GM13976 (cell line): ENCODE results near the gene BRD7.

Source experiments
- DNase-seq: peaks from one replicate; pipeline ENCODE4 v3.0.0; 2012; ENCODE audit warnings: low spot score
- in situ Hi-C: fragments of 300-500 bp; cut with MboI; formaldehyde crosslinking; loops from one replicate; pipeline ENCODE4 v1.12.0; 2022; ENCODE audit warnings: low sequenced_read_pairs, mixed read lengths, inconsistent platforms; ENCODE audit not compliant: unreplicated experiment
- TF ChIP-seq, protein P1 (sequence below): IDR thresholded peaks from 2 replicates; pipeline ENCODE4 v1.5.1; 2012; ENCODE audit warnings: borderline replicate concordance, mild to moderate bottlenecking; ENCODE audit not compliant: insufficient read depth; ENCODE audit errors: extremely low read depth, missing control alignments, control extremely low read depth

Gene BRD7

DNA sequence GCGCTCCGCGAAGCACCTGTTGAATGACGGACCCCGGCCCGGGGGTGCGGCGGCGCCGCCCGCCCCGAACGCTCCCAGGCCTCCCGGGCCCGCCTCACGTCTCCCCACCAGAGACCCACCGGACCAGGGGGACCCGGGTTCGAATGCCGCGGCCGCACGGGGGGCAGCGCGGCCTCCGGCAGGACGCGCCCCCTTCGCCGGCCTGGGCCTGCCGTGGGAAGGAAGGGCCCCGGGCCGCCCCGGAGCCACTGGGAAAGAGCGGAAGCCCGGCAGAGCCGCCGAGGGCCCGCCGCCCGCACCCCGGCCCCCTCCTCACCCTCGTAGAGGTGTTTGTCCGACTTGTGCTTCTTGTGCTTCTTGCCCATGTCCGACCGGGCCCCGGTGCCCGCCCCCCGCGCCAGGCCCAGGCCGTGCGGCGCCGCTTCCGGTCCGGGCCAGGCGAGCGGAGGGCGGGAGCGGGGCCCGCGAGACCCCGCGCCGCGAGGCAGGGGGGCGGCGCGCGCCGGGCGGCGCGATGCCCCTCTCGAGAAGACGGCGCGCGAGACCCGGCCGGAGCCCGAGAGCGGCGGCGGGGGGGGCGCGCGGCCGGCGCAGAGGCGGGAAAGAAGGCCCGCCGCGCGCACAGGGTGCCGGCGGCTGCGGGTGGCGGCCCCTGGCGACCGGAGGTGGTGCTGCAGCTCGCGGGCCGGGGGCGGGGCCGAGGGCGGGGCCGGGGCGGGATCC, at the start of gene BRD7:
BRD7 (minus strand) TSS at position 579 of the 723 bp plus-strand sequence; CDS start at position 365, 214 bp downstream.
- peak; percentile 94 for DNase-seq
- TF ChIP-seq, protein P1, sequence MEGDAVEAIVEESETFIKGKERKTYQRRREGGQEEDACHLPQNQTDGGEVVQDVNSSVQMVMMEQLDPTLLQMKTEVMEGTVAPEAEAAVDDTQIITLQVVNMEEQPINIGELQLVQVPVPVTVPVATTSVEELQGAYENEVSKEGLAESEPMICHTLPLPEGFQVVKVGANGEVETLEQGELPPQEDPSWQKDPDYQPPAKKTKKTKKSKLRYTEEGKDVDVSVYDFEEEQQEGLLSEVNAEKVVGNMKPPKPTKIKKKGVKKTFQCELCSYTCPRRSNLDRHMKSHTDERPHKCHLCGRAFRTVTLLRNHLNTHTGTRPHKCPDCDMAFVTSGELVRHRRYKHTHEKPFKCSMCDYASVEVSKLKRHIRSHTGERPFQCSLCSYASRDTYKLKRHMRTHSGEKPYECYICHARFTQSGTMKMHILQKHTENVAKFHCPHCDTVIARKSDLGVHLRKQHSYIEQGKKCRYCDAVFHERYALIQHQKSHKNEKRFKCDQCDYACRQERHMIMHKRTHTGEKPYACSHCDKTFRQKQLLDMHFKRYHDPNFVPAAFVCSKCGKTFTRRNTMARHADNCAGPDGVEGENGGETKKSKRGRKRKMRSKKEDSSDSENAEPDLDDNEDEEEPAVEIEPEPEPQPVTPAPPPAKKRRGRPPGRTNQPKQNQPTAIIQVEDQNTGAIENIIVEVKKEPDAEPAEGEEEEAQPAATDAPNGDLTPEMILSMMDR: peak; percentile 81
- in situ Hi-C loops: no loop called here

DNA sequence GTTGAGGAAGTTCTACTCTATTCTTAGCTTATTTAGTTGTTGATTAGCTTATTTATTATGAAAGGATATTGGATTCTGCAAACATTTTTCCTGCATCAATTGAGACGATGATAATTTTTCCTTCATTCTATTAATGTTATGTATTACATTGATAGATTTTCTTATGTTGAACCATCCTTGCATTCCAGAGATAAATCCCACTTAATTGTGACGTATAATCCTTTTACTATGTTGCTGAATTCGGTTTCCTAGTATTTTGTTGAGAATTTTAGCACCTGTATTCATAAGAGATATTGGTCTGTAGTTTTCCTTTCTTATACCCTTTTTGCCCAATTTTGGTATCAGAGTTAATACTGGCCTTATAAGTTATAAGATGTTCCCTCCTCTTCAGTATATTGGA, 47.6 kb upstream of the BRD7 start:
- DNase-seq: no peak
- in situ Hi-C loops: no loop called here
- TF ChIP-seq, protein P1: no peak

DNA sequence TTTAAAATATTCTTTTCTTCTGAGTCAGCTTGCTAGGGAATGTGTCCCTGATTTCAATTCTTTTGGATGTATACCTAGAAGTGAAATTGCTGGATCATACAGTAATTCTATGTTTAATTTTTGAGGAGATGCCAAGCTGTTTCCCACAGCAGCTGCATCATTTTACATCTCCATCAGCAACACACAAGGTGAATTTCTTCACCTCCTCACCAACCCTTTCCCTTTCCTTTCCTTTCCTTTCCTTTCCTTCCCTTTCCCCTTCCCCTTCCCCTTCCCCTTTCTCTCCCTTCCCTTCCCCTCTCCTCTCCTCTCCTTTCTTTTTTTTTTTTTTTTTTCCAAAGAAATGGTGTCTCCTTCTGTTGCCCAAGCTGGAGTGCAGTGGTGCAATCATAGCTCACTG, 45.4 kb upstream of the BRD7 start:
- DNase-seq: no peak
- in situ Hi-C loops: no loop called here
- TF ChIP-seq, protein P1: no peak

DNA sequence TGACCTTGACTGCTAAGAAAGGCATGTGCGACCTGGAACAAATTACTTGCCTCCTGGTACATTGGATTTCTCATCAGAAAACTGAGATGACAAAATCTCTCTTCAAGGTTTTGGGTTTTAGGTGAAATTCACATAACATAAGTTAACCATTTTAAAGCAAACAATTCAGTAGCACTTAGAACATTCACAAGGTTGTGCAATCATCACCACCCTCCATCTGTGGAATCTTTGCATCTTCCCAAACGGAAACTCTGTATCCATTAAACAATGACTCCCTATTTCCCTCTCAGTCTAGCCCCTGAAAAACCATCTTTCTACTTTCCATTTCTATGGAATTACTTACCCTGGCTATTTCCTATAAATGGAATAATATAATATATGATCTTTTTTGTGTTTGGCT, 42.2 kb upstream of the BRD7 start:
- no peak for DNase-seq
- TF ChIP-seq, protein P1: no peak
- in situ Hi-C loops: no loop called here

DNA sequence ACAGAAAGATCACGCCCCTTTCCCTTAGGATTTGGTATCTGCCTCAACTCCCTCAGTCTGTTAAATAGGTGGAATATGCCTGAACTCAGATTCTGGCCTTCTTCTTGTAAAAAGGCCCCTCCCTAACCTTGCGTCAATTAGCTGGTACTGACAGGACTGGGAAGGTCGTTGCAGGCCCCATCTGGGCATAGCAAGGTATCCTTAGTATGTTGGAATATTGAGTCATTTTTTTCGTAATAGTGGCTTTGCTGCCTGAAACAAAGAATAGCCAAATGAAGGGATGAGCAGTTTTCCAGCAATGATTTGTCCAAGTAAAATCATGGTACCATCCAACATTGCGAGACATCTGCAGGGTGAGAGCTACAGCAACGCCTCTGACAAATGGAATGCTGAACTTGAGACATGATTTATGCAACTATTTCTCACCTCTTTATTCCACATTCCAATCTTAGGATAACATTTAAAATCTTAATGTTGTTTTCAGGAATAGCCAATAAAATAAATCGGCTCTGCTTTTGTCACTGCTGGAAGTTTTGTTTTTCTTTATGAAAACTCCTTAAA, 39.3 kb upstream of the BRD7 start:
- in situ Hi-C loops: no loop called here
- TF ChIP-seq, protein P1: no peak
- no peak for DNase-seq

DNA sequence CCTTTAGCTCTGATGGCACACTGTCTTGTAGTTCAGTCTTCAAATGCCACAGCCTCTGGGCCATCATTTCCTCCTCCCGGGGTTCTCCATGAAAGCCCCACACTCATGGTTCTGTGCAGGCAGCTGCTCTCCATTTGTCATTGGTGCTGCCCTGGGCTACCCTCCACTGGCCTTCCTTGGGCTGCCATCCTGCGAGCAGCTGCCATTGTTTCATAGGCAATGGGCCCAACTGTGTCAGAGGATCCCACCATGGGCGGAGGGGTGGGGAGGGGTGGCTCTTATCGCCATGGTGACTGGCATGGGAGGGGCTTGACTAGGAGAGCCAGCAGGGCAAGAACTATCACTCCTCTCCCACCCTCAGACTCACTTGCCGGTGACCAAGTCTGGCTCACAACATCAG, 38.6 kb upstream of the BRD7 start:
- DNase-seq: no peak
- TF ChIP-seq, protein P1: no peak
- in situ Hi-C loops: no loop called here
